ENCODE results near the gene AJAP1.

Gene AJAP1

GRCh38 chr1:4729090-4729471, 74.7 kb downstream of the AJAP1 start:
- DNase-seq (ENCODE audit: low spot score) (no peak), FAIRE-seq (no peak)

DNA sequence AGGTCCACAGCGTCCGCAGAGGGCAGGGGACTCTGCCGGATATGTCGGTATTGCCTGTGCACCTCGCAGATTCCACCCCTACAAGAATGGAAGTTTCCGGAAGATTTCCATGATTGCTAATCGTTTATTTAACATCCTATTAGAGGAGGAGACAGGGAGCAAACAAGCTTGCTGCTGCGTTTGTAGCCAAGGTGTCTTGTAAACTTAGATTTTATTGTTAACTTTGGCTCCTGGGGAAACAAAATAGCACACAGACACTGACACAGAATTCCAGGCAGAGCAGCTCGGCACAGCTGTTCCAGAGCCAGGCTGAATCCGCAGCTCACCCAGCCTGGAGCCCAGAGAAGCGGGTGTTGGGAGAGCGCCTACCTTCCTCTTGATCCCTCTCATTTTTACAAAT, 75.7 kb downstream of the AJAP1 start:
- DNase-seq (ENCODE audit: low spot score) (no peak), FAIRE-seq (no peak)

GRCh38 chr1:4733446-4734177, 79.2 kb downstream of the AJAP1 start:
- DNase-seq (ENCODE audit: low spot score): no peak
- no peak for FAIRE-seq

GRCh38 chr1:4734219-4734618, 79.8 kb downstream of the AJAP1 start:
- FAIRE-seq: no peak

DNA sequence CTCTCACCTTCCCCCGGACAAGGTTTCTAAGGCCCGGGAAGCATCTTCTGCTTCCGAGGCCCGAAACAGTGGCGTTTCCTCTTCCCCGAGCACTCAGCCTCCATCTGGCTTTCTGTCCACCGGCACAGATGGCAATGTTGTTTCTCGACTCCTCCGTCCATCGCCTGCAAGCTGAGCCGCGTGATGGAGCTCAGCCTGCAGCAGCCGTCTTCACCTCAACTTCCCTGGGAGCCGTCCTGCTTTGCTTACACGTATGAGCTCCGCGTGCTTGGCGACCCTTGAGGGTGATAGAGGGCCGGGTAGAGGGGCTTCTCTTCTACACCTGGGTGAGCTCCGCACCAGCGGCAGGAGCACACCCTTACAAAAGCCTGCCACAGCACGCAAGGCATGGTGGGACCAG, 80.4 kb downstream of the AJAP1 start:
- FAIRE-seq (no peak), DNase-seq (ENCODE audit: low spot score) (no peak)

More at GRCh38 chr1:4734219-4734618, 79.8 kb downstream of the AJAP1 start:
- no peak for DNase-seq (ENCODE audit: low spot score)

GRCh38 chr1:4736254-4736653, 81.8 kb downstream of the AJAP1 start:
- FAIRE-seq (no peak), DNase-seq (ENCODE audit: low spot score) (no peak)

- no peak for FAIRE-seq
- DNase-seq (ENCODE audit: low spot score): no peak
Observed at GRCh38 chr1:4741876-4742423, 87.5 kb downstream of the AJAP1 start.

DNA sequence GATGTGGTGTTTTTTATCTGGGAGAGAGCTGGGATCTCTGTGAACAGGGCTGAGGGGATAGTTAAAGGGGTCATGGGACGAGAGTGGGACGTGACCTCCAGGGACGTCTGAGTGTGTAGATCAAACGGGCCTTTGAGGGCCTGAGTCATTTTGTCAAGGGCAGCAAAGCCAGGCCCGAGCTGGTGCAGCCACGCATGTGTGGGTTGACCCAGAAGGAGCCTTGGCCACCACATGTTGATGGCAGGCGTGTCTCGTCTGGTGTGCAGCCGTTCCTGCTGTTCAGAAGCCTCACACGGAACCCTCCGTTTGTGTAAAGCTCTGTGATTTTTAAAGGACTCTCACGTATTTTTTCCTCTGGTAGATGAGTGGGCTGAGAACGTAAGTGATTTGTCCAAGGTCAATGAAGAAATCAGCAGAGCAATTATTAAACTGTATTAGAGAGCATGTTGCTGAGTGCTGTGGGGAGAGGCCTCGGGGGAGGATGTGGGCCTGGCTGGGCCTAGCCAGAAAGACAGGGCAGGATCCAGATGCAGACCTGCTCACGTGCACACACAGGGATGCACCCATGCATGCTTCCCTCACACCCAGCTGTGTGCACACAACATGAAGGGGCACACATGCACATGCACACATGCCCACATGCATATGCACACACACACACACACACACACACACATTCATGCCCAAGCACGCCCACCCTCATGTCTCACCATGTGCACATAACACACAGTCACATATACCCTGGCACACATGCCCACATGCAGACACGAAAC, 89.8 kb downstream of the AJAP1 start:
- FAIRE-seq (no peak), DNase-seq (ENCODE audit: low spot score) (no peak)

- FAIRE-seq (no peak), DNase-seq (ENCODE audit: low spot score) (no peak)
Observed at GRCh38 chr1:4745560-4745959, 91.2 kb downstream of the AJAP1 start.

- FAIRE-seq (no peak), DNase-seq (ENCODE audit: low spot score) (no peak)
Observed at GRCh38 chr1:4749406-4749805, 95.0 kb downstream of the AJAP1 start.

DNA sequence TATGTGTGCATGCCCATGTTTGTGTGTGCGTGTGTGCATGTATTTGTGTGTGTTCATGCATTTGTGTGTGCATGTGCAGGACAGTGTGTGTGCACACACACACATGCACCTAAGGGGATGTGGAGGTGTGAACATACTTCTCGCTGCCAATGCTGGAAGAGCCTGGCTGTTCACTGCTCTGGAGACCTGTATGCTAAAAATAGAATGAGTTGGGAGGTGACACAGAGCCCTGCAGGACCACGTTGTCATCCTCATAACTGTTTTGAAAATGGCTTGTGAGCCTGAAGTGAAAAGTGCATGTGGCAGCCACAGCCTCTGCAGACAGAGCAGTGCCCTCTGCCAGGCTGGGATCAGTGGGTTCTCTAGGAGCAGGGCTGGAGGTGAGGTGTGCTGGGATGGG, 95.8 kb downstream of the AJAP1 start:
- DNase-seq (ENCODE audit: low spot score): no peak
- FAIRE-seq: no peak

DNA sequence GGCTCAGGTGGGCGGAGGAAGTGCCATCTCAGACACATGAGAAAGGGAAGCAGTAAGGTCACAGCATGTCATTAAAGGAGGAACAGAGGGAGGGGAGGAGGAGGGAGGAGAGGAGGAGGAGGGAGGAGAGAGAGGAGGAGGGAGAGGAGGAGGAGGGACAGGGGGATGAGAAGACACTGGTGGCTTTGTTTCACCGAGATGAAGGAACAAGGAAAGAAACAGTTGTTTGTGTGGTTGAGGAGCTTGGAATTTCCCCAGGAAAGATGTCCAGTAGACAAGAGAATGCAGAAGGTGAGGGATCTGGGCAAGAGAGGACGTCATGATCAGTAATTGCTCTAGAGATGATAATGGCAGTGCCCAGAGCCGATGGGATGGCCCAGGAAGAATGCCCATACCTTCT, 97.7 kb downstream of the AJAP1 start:
- FAIRE-seq: no peak
- DNase-seq (ENCODE audit: low spot score): no peak

DNA sequence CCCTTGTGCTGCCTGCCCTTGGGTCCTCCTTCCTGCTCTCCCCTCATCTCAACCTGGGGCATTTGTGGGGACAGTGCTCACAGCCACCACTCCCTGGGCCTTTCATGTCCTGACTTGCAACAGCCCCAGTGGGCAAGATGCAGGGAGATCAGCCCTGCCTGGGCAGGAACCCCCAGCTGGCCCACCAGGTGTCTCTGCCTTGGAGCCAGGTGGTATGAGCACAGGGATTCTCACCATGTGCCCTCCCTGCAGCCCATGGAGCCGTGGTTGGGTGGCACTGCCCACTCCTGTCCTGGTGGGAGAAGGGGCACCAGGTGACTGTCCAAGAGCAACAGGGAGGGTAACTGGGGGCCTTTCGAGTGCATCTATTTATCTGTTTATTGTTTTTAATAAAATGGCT, 100.4 kb downstream of the AJAP1 start:
- DNase-seq (ENCODE audit: low spot score): no peak
- FAIRE-seq: no peak

GRCh38 chr1:4755301-4755845, 101.0 kb downstream of the AJAP1 start:
- no peak for DNase-seq (ENCODE audit: low spot score)
- no peak for FAIRE-seq

DNA sequence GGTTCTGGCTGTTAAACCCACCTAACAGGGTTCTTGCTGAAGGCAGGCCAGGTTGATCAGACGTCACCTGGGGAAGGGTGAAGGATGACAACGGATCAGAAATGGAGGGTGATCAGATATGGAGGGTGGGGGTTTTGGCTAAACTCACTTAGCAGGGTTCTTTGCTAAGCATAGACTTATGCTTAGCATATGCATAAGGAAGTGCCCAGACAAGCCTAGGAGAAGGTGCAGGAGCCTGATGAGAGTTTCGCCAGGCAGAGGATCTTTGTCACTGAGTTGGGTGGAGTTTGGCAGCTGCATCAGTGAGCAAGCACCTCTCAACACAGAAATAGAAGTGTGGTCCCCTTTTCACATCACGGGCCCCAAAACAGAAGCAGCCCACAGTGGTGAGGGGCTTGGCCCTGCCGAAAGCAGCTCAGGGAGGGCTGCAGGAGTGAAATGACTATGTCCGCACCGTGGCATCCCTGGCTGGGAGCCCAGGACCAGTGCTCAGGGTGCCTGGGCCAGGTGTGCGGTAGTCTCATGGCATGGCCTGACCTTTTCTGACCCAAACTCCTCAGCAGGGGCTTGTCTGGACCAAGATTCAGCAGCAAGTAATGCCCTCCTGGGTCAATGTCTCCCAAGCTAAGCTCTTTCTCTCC, 101.6 kb downstream of the AJAP1 start:
- DNase-seq (ENCODE audit: low spot score): no peak
- FAIRE-seq: no peak

- DNase-seq (ENCODE audit: low spot score): no peak
- FAIRE-seq: no peak
Observed at GRCh38 chr1:4756851-4757580, 102.6 kb downstream of the AJAP1 start.

GRCh38 chr1:4759671-4760070, 105.3 kb downstream of the AJAP1 start:
- no peak for FAIRE-seq
- no peak for DNase-seq (ENCODE audit: low spot score)

DNA sequence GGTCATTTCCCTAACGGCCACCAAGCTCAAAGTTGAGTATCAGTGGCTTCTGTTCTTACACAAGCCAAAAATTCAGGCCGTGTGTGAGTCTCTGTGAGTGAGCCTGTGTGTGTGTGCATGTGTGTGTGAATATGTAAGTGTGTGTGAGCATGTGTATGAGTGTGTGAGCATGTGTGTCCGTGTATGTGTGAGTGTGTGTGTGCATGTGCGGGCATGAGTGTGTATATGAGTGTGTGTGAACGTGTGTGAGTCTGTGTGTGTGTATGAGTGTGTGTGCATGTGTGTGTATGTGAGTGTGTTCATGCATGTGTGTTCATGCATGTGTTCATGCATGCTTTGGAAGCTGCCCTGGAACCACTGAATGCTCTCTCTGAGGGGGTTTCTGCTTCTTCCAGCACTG, 105.7 kb downstream of the AJAP1 start:
- no peak for FAIRE-seq
- DNase-seq (ENCODE audit: low spot score): no peak

DNA sequence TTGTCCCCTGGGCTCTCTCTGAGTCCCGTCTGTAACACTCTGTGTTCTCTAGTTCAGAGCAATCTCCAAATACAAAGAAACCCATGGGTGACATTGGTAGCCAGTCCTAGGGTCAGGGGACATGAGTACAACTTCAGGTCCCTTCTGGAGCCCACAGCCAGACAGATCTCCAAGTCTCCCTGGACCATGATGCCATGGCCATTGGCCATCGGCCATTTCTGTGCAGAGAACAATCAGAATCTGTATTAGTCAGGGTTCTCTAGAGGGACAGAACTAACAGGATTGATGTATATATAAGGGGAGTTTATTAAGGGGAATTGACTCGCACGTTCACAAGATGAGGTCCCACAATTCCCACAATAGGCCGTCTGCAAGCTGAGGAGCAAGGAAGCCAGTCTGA, 106.9 kb downstream of the AJAP1 start:
- no peak for FAIRE-seq

GRCh38 chr1:4762146-4762545, 107.7 kb downstream of the AJAP1 start:
- no peak for DNase-seq (ENCODE audit: low spot score)
- FAIRE-seq: no peak

More for the DNA sequence above, 106.9 kb downstream of the AJAP1 start:
- no peak for DNase-seq (ENCODE audit: low spot score)

- DNase-seq (ENCODE audit: low spot score) (no peak), FAIRE-seq (no peak)
Observed at GRCh38 chr1:4767308-4767707, 112.9 kb downstream of the AJAP1 start.

All from RCC 7860 (cell line).